NB4 (cell line): ENCODE measurements around the gene AIFM2.

Source experiments
- CTCF ChIP-seq: IDR thresholded peaks from one replicate; pipeline ENCODE4 v1.5.1; 2012; ENCODE audit warnings: low read depth, low read length
- MAX ChIP-seq: IDR thresholded peaks from 2 replicates; pipeline ENCODE4 v1.6.1; 2011; ENCODE audit warnings: low read depth, low read length
- MYC ChIP-seq: IDR thresholded peaks from 2 replicates; pipeline ENCODE4 v1.6.1; 2011; ENCODE audit warnings: low read depth, low read length
- POLR2A ChIP-seq: IDR thresholded peaks from 2 replicates; pipeline ENCODE4 v1.6.1; 2011; ENCODE audit warnings: mild to moderate bottlenecking; ENCODE audit not compliant: insufficient read length; ENCODE audit errors: extremely low read depth

GRCh38 chr10:70090951-70091350, 41.7 kb downstream of the AIFM2 start:
- no peak for TF ChIP-seq MYC
- no peak for TF ChIP-seq CTCF
- TF ChIP-seq POLR2A, result no peak
- TF ChIP-seq MAX, result no peak
